ENCODE data around the gene TMEM141. TPM values are rescaled to one million over a fixed set of nuclear protein-coding genes. Genes with fewer than 3 reads are reported as not detected.

TMEM141 gene
- total and polyA plus RNA-seq, 10 of the 15 experiments (the other 5 are each of a cell fraction or from before 2014, with no cell fraction given) = 7.8 to 48.6 (median 34.4) TPM

DNA sequence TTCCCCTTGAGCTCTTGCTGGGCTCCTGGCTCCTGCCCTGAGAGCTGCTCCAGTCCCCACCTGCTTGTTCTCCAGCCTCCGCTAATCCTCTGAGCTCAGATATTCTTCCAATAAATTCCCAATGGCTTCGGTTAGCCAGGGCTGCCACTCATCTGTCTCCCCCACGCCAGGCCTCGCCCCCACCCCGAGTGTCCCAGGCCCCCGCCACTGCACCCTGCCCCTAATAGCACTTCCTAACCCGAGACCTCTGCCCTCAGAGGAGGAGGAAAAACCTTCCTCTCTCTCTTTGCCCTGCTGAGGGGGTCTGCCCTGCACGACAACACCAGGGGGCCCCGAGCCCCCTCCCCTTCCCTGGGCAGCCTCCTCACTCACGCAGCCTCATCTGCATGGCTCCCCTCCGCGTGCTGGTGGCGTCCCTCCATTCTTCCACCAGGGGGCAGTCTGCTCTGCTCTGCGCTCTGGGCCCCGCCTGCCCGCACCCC is 21.4 kb upstream of the TMEM141 start:
- SMC1A ChIA-PET (ENCODE audit: uncharacterized antibody, unreplicated experiment) = interaction anchor here (1.4 kb wide), 1 partner anchor 72 kb away, joined by 3 read pairs; the partner anchor contains the start of gene AJM1
- in situ Hi-C loops (cut with MboI) (no loop called here), intact Hi-C loops (cut with micrococcal nuclease; ENCODE audit: unreplicated experiment) (no loop called here)
- TF ChIP-seq CTCF (IDR thresholded peaks at IDR 0.05 in 2 of 3, conservative IDR thresholded peaks at IDR 0.05 in 1 of 3; ENCODE audit: control insufficient read depth in 2 of 3, extremely low read depth in 1 of 3, insufficient read depth in 1 of 3, low read depth in 3 of 3, low read length in 3 of 3) (peak; percentile 40 to 74 (median 55); a peak in 5 of 6 replicates), RAD21 (IDR thresholded peaks at IDR 0.05; ENCODE audit: insufficient read depth, low read depth, low read length) (peak; percentile 41), ESRRA (IDR thresholded peaks at IDR 0.05; ENCODE audit: low read length) (no peak), RCOR1 (conservative IDR thresholded peaks at IDR 0.05; ENCODE audit: low read depth, low read length) (no peak), SMC3 (IDR thresholded peaks at IDR 0.05; ENCODE audit: borderline replicate concordance, low read length) (peak; percentile 5; the same call in 1 of the 2 replicates), ZZZ3 (IDR thresholded peaks at IDR 0.05; ENCODE audit: control insufficient read depth, insufficient read length, low read depth) (no peak)
- Histone ChIP-seq H3K27ac (ENCODE audit: control insufficient read depth, insufficient read depth) (no peak overlapping the region), H3K9ac (ENCODE audit: control insufficient read depth, insufficient read depth, low read length) (no peak overlapping the region), H3K36me3 (ENCODE audit: control insufficient read depth in 2 of 2, insufficient read depth in 2 of 2, low read length in 1 of 2) (no peaks in the 10 kb centered on the region), H3K9me3 (replicated peaks; ENCODE audit: control insufficient read depth, insufficient read depth, low read length) (peaks cover 6% of the 10 kb centered on the region; the same call in 2 of the 3 replicates), H3K4me3 (no peak overlapping the region), H3K79me2 (ENCODE audit: control insufficient read depth, insufficient read depth, low read length) (no peaks in the 10 kb centered on the region), H4K20me1 (ENCODE audit: control insufficient read depth, insufficient read depth) (no peaks in the 10 kb centered on the region), H3K27me3 (replicated peaks in 1 of 2; ENCODE audit: control insufficient read depth in 2 of 2, insufficient read depth in 2 of 2, low read length in 1 of 2) (no peaks in the 10 kb centered on the region; a peak in 1 of 4 replicates), H2AFZ (ENCODE audit: control insufficient read depth, low read depth, low read length) (no peak overlapping the region), H3K4me1 (ENCODE audit: control insufficient read depth, insufficient read depth, low read length) (peaks cover 26% of the 10 kb centered on the region), H3K4me2 (ENCODE audit: control insufficient read depth, insufficient read depth) (no peak overlapping the region)
- POLR2A ChIA-PET = no interaction called here
- CTCF ChIA-PET = interaction anchor here (0.7 to 9.3 kb wide), 3 partner anchors 14 to 291 kb away, joined by 3 to 163 read pairs (median 4); no protein-coding TSS in a partner anchor
- RAD21 ChIA-PET (ENCODE audit: unreplicated experiment) = interaction anchor here (1.6 kb wide), 1 partner anchor 9 kb away, joined by 5 read pairs; no protein-coding TSS in a partner anchor
- ATAC-seq (peak; percentile 41; the same call in 2 of the 3 replicates), FAIRE-seq (no peak), DNase-seq (ENCODE audit: low read depth, low spot score) (no peak)
- BruUV-seq (replicated peaks) = no TSS peak
- 14% methylated on average over 13 of the region's 16 CpGs for WGBS (ENCODE audit: insufficient coverage, insufficient replicate concordance, low lambda C conversion rate, missing lambda C conversion rate)
